Ureter (tissue), 1 donor: ENCODE measurements around the gene MCRIP1. TPM values are rescaled to one million over a fixed set of nuclear protein-coding genes. Genes with fewer than 3 reads are reported as not detected.
"Not testable (repeated sequence)": the region's sequence is repeated elsewhere in the genome, so short reads cannot be mapped to it uniquely, and the experiment has no call there.

ENCODE experiments used
- DNase-seq: peaks from one replicate; pipeline ENCODE4 v3.0.0-alpha.2; 2020; ENCODE audit warnings: low spot score
- total RNA-seq: library from RNA; stranded (reverse); gene quantifications from one replicate; pipeline ENCODE4 v1.2.4, GENCODE V29; 2023
- donor health status: DM: yes; HTN: yes; CAD: no.

Gene MCRIP1
- total RNA-seq, 1 donor from 2014 or later: 73.6 TPM

DNA sequence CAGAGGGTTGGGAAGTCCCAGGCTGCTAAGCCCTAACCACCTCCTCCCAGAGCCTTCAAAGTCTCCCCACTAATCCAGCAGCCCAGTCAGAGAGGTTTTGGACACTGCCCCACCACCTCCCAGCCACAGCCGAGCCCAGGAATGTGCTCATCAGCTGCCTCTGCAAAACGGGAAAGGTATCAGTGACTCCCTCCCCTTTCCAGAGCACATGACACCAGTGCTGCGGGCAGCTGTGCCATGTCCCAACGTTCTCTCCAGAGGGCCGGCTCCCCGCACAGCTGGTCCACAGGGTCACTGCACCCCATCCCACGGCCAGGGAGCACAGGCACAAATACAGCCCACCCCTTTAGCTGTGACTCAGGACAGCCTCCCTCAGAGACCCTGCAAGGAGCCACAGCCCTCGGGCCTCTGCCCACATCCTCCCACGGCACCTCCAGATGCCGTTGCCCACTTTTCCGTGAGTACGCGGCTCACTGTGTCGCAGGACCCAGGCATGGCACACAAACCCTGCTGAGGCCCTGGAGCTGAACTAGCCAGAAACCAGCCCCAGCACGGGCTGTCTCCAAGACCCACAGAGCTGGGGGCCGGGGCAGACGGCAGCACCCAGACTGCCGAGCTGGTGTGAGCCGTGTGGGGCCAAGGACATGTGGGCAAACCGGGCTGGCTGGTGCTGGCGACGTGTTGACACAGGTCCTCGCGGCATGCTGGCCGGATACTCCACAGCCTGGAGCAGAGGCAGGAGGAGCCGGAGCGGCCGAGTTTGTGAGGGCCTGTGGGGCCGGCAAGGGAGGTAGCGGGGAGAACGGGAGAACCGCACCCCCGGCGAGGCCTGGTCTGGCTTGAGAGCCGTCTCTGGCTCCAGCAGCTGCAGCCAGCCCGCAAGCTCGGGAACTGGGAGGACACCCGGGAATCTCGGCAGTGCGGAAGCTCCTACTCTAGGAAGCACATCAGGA lies 8.0 kb upstream of the MCRIP1 start:
- DNase-seq: peak; percentile 85

DNA sequence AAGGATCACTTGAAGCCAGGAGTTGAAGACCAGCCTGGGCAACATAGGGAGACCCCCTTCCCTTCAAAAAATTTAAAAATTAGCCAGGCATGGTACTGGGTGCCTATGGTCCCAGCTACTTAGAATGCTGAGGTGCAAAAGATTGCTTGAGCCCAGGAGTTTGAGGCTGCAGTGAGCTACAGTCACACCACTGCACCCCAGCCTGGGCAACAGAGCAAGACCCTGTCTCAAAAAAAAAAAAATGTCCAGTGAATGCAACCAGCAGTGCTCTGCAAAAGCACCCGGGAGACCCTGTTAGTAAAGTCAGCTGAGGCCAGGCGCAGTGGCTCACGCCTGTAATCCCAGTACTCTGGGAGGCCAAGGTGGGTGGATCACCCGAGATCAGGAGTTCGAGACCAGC lies 7.0 kb upstream of the MCRIP1 start:
- DNase-seq: not testable (repeated sequence)

DNA sequence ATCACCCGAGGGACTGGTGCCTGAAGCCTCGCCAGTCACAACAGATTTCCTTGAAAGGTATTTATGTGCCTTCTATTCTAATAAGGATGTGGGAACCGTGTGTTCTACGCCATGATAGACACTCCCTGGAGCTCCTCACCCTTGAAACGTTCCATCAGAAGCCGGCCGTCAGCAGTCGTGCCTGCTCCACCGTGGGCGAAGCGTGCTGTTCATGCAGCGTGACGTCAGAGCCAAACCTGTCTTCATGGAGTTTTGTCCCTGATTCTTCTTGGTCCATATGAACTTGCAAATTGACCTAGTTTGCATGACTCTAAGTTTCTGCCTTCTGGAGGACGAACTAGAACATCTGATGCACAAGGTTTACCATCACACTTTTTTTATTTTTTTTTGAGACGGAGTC lies 6.2 kb upstream of the MCRIP1 start:
- DNase-seq: no peak

DNA sequence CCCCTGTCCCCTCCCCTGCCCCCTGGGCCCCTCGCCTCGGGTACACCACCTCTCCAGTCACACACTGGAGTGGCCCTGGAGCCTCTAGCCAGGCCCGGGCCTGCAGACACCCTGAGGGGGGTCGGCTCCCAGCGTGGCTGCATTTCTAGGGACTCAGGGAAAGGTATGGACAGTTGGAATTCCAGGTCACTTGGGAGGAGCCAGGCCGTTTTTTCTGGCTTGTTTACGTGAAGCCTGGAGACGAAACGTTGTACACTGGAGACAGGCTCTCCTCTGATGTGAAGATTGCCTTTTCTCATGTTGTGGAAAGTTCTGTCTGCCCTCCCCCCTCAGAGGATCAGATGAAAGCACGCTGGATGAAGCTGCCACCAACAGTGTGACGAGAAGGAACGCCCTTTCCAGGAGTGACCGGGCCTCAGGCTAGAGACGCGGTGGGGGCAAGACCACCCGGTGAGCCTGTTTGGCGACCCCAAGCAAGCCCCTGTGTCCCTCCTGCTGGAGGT lies 5.7 kb upstream of the MCRIP1 start:
- no peak for DNase-seq

DNA sequence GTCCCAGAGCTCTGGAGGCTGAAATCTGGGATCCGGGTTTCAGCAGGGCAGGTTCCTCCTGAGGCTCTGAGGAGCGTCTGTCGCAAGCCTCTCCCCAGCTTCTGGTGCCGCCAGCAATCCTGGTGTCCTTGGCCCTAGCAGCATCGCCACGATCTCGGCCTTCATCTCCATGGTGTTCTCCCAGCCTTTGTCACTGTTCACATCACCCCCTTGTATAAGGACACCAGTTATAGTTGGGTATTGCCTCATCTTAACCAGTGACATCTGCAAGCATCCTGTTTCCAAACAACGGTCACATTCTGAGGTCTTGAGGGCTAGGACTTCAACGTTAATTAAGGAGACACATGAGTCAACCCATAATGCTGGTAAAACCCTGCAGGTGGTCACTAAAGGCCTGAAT lies 4.5 kb upstream of the MCRIP1 start:
- no peak for DNase-seq

DNA sequence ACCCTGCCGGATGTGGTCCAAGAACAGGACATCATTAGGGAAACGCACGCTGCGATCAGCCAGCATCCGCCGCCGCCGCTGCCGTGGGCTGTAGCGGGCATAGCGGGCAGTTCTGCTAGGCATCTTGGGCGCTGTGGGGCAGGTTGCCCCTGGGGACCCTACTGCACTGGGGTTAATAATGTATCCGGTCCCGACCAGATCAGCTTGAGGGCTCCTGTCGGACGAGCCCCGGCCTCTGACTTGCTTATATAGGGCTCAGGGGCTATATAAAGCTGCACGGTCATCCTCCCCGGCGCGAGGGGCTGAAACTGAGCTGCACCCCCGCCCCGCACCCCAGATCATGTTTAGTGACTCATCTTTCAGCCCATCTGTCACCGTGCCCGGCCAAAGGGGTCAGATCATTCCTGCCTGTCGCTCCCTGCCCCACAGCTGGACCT lies 1.8 kb upstream of the MCRIP1 start, which contains the start of gene PPP1R27:
Gene PPP1R27 (minus strand): TSS at position 220 of the 437 bp plus-strand sequence. CDS start 97 bp downstream, at position 123.
- no peak for DNase-seq

DNA sequence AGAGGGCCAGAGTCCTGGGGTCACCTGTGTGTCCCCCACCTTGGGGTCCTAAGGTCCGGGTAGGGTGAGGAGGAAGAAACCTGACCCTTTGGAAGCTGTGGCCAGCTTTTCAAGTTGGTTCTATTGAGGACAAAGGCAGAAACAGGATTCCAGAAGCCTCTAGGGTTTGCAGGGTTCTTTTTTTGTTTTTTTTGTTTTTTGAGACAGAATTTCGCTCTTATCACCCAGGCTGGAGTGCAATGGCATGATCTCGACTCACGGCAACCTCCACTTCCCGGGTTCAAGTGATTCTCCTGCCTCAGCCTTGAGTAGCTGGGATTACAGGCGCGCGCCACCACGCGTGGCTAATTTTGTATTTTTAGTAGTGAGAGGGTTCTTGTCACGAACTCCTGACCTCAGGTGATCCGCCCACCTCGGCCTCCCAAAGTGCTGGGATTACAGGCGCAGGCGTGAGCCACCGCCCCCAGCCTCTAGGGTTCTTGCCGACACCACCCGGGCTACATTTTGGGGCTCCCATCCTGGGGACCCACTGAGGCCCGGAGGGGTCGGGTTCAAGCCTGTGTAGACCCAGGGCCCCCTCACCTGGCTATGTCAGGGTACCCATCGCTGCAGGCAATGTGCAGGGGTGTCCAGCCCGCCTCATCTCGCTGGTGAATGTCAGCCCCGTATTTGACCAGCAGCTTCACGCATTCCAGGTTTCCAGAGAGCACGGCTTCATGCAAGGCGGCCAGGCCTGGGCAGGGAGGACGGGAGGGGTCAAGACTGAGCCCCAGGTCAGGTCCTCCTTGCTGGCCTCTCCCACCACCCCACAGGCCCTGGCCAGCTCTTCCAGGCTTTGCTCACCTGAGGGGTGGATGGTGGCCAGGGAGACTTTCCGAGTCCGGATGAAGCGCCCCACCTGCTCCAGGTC lies 1.1 kb upstream of the MCRIP1 start:
- DNase-seq: no peak

DNA sequence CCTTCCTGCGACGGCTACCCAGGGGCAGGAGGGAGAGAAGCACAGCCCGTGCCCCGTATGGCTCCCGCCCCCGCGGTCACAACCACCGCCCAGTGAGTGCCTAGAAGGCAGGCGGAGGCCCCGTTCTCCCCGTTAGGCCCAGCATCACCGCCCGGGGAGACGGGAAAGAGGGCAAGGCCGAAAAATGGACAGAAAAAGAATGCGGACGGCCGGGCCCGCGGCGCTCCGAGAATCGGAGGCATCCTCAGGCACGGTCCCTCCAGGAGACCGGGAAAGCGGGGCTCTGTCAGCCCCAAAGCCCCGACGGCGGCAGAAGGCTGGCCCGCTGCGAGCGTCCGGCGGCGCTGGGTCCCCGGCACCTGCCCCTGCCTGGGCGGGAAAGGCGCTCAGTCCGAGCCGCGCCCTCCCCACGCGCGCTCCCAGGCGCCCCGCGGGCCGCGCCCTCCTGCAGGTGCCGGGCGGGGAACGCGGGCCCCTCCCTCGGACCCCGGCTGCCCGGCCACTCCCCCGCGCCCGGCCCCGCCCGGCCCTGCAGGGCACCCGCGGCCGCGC lies 407 bp downstream of the MCRIP1 start:
- no peak for DNase-seq

DNA sequence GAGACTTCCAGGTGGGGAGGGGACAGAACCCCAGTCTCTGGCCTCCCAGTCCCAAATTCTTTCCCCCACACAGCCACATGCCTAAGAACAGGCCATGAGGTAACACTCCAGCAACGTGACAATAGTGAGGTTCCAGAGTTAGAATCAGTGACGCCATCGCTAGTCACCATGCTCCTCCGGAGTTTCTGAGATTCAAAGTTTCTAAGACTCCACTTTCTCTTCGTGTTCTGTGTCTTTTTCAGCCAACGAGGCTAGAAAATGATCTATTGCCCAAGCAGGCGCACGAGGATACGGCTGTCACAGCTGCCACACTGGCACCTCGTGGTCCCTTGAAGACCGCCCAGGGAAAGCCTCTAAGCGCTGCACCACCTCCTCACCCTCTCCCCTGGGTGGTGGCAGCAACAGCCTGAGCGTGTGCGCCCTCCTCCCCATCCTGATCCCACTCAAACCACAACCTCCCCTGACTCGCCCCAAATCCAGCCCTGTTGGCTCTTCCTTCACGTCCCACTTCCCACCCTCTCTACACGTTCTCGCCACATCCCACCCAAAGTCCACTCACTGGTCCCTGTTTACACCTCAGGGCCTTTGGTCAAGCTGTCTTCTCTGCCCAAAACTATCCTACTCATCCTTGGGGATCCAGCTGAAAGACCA lies 1.0 kb downstream of the MCRIP1 start:
- DNase-seq: no peak

DNA sequence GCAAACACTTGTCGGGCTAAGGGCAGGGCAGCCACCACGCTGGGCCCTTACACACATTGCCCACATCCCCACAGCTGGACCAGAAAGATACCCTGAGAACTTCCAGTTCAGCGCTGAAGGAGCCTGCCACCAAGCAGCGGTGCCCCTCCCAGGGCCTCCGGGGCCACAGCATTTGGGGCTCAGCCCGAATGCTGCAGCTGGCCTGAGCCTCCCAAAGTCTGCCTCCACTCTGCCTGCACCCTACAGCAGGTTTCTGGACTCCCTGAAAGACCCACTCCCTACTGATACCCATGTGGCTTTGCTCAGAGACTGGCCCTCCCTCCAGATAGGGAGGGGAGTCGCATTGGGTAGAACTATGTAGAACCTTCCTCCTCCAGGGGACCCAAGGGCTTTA lies 1.5 kb downstream of the MCRIP1 start:
- DNase-seq: no peak

DNA sequence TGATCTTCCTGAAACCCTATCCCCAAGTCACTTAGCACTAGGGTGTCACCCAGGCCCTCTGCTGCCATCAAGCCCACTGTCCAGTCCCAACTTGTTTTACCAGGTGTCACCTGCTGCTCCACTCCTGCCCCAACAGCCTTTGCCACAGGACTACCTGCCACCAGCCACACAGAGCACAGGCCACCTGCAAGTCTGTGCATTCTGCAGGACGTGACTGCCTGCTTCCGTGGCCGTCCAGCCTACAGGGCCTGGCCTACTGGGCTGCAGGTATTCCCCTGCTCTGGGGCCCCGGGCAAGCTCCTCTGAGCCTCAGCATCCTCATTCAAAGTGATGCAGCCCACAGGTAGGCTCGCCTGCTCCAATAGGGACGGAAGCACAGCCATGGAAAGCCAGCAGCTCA lies 3.2 kb downstream of the MCRIP1 start:
- no peak for DNase-seq

DNA sequence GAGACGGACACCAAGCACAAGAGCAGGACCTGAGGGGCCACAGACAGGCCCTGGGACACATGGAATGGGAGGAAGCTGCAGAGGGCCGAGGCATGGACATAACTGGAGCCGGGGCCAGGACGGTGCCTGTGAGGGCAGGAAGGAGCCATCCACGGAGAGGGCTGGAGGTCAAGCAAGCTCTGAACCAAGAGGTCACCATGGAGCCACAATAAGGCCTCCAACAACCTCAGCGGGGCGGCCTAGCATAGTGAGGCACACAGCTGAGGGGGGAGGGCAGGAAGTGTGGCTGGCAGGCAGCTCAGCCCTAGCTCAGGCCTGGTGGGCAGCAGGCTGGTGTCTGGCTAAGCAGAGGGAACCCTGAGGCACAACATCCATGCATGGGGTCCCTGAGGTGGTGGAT lies 4.4 kb downstream of the MCRIP1 start:
- DNase-seq: no peak

DNA sequence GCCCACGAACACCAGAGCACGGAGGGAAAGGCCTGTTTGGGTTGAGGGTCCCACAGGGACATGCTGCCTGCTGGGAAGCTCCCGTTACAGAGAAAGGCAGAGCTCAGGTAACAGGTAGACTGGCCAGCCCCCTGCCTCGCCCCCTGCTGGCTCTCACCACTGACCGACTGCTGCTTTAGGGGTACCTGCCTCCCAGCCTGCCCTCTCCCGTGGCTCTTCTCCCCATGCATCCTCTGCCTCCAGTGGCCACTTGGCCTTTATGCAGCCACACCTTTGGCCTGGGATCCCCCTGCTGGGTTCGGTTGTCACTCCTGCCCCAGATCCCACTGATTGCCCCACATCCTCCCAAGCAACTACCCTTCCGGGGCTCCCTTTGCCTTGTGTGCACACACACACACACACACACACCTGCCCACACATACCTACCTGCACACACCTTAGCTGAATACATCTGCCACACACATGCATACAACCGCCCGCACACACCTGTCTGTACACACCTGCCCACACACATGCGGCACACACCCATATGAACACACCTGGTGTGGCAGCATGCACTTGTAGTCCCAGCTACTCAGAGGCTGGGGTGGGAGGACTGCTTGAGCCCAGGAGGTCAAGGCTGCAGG lies 7.1 kb downstream of the MCRIP1 start:
- no peak for DNase-seq

DNA sequence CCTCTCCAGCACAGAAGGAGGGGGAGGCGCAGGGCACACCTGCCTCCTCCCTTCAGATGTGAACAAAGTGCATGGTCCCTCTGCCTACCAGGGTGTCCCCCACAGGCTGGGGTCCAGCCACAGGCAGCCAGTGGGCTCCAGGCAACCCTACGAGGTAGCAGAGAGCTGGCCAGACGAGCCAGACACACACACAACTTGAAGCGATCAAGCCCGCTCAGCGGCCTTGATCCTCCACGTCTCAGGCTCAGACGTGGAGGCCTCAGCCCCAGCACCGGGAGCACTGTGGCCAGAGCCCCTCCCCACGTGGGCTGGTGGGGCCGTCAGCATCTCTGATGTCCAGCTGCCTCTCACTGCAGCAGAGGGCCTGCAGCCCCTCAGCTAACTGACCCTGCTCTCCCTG lies 8.5 kb downstream of the MCRIP1 start:
- DNase-seq: no peak

DNA sequence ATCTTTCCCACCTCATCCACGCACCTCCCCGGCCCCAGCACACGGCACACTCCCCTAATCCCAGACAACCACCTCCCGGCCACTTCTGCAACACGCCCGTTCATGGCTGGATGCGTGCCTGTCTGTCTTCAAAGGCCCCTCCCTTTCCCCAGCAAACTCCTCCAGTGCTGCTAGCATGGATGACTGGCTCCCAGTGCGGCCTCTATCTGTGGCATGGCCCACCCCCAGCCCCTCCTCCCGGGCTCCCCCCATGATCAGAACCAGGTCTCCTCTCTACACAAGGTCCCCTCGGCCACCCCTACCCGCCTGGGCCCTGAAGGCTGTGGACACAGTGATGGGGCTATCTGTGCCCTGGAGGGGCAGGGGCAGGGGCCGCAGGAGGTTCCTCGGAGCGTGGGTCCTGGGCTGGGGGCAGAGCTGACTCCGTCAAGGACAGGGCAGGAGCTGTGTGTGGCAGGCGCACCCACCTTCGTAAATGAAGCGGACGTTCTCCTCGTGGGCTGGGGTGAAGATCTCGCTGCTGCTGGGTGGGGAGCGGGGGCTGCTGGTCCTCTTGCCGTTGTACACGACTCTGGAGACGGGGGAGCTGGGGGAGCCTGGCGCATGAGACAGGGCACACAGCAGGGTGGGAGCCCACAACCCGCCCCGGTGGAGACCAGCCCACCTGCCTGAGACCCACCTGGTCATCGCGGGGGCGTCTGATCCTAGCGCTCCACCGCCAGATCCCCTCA lies 9.1 kb downstream of the MCRIP1 start:
- DNase-seq: no peak

DNA sequence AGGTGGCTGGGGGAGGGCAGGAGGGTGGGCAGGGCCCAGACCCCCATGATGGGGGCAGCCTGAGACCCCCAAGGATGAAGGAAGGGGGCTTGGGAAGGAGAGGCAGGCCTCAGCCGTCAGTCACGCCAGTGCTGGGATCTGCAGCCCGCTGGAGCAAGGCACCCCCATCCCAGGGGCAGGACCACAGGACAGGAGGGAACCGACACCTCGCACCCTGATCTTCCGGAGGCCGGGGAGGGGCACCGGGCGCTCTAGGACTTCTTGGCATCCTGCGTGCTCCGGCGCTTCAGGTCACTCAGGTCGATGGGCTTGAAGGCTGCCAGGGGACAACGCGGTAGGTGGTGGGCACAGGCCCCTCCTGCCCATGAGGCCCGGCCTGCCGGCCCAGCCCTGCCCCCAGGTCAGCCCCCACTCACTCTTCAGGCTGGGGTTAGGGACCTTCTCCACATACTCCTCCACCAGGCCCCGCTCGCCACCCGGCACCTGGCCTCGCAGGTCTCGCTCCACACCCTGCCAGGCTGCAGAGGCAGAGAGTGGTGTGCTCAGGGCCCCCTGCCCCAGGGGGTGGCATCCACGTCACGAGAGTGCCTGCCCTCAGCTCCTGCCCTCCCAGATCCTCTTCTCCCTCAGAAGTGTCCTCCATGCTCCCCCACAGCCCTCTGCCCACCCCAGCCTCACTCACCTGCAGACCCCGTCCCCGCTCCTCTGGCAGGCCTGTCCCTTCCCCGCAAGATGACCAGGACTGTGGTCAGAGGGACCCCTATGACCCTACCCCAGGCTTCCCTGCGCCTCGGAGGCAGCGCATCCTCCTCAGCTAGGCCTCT lies 9.9 kb downstream of the MCRIP1 start:
- no peak for DNase-seq

DNA sequence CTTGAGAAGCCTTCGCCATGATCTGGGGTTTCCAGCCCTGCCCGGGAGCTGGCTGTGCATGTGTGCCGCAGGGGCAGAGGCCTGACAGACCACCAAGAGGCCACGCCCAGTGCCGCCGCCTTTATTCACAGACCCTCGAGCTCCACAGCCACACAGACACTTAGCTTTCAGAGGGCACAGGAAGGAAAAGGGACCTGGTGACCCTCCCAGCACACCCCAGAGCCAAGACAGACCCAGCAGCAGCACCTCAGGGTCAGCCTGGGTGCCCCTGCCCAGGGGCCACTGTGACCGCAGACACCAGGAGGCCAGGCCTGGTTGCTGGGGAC lies 10.8 kb downstream of the MCRIP1 start:
- no peak for DNase-seq

DNA sequence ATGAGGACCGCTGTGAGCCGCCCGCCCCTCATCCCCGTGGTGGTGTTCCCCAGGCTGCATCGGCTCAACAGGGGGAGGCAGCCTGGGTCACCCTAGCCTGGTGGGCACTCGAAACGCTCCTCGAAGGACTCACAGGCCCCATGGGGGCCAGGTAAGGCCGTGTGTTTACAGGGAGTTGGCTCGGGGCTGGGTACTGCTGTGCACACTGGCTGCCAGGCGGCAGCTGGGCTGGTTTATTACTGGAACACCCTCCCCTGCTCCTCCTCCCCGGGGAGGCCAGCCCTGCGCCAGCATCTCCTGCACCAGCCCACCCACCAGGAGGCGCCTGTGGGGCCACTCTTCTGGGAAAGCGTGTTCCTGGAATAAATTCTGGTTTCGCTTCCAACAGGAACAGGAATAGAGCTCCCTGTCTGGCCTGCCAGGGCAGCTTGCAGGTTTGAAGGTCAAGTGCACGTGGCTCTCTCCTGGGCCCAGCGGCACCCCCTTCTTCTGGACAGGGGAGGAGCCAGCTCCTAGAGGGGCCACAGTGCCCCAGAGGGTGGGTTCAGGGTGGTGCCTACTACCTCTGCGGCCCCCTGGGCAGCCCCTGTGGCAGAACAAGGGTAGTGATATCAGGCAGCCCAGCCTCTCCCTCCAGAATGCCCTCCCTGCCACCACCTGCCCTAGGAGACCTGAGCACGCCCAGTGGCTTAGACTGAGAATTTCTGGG lies 11.3 kb downstream of the MCRIP1 start:
- DNase-seq: peak; percentile 87

DNA sequence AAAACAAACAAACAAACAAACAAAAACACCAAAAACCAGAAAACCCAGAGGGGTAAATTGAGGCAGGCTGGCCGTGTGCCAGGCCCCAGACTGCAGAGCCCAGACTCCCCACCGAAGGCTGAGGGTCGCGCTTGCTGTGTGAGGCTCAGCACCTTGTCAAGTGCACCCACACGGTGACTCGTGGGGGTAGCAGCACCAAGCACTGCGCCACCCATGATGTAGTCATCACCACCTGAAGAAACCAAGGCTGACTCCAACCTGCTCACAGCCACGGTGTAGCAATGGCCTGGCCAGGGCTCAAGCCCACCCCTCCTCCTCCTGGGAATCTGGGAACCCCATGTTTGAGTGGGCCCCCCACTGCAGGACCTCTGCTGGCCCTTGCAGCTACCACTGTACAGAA lies 11.9 kb downstream of the MCRIP1 start:
- DNase-seq: no peak
